Psoas muscle (tissue), 8 donors: ENCODE results near the gene ATF7IP2. TPM values are rescaled to one million over a fixed set of nuclear protein-coding genes. Genes with fewer than 3 reads are reported as not detected.

Source experiments
- ATAC-seq, 4 donors: fragments of 200-7000 bp; cut with Tn5 transposase; one replicate each; pipeline ENCODE4 v1.9.1; 2020; ENCODE audit warnings: moderate library complexity in 3 of 4, mild to moderate bottlenecking in 2 of 4
- DNase-seq, 2 donors: peaks; one replicate each; pipeline ENCODE4 v3.0.0-alpha.2; 2020
- H3K27ac ChIP-seq: fragments of 200-600 bp; one replicate; pipeline ENCODE4 v1.8.0; 2022
- H3K27me3 ChIP-seq, 3 donors: fragments of 200-600 bp in 1 of 3; one replicate each; pipeline versions ENCODE4 v1.6.1 to v1.8.0; 2013 to 2022; ENCODE audit warnings: low read length in 2 of 3, mild to moderate bottlenecking in 2 of 3, moderate library complexity in 1 of 3; ENCODE audit not compliant: insufficient read depth in 3 of 3
- H3K36me3 ChIP-seq, 2 donors: fragments of 200-600 bp in 1 of 2; one replicate each; pipeline versions ENCODE4 v1.6.1 to v1.8.0; 2013 to 2022; ENCODE audit warnings: low read depth in 1 of 2, mild to moderate bottlenecking in 1 of 2, moderate library complexity in 1 of 2; ENCODE audit not compliant: insufficient read depth in 1 of 2
- H3K4me1 ChIP-seq: fragments of 200-600 bp; one replicate; pipeline ENCODE4 v1.8.0; 2022
- H3K4me3 ChIP-seq: fragments of 200-600 bp; one replicate; pipeline ENCODE4 v1.8.0; 2022; ENCODE audit warnings: mild to moderate bottlenecking
- H3K9me3 ChIP-seq: fragments of 200-600 bp; one replicate; pipeline ENCODE4 v1.8.0; 2022
- WGBS, 3 donors: extraction: QIAGEN DNeasy Blood & Tissue Kit; methylation state at CpG; one replicate each; pipeline versions ENCODE4 v1.1.6 to v1.1.7; 2013; 5-methylcytosine and 5-hydroxymethylcytosine counted together
- intact Hi-C, 2 donors: fragments of 100-400 bp; cut with DNase I; formaldehyde crosslinking; loops; one replicate each; pipeline versions ENCODE4 v1.11.0 to v1.14.2; 2022
- polyA plus RNA-seq, 3 donors: library from polyadenylated mRNA; stranded (reverse); fragments of 200-250 nt; gene quantifications; one replicate each; pipeline ENCODE4 v1.2.3, GENCODE V29; 2013
- total RNA-seq, 4 donors: library from RNA; stranded (reverse); fragmentation: NEBNext Ultra II Directional in 2 of 4; extraction: Animal tissue kit (Norgen Biotek cat#: 25700) in 2 of 4; gene quantifications; one replicate each; pipeline versions ENCODE4 v1.2.1 to v1.2.4, GENCODE V29; 2021 to 2023
- TF ChIP-seq, protein P1 (sequence below): fragments of 200-600 bp; IDR thresholded peaks from one replicate; pipeline ENCODE4 v1.8.0; 2022; ENCODE audit warnings: antibody characterized with exemption
- donor health status: healthy with polysubstance abuse.
- donor health status: DM: no; HTN: no; CAD: no; lungs with moderate emphysema.
- donor health status: Bipolar disorder and iron deficiency.
- donor health status: healthy.
- donor health status: DM: yes; HTN: yes; CAD: no.
- donor health status: DM: no; HTN: no; CAD: no.
- donor health status: DM: no; HTN: no; CAD: no.
- donor health status: DM: yes; HTN: yes; CAD: no.

The ATF7IP2 gene
- total and polyA plus RNA-seq, 7 donors: 0.89 to 5.1 (median 2.5) TPM

DNA sequence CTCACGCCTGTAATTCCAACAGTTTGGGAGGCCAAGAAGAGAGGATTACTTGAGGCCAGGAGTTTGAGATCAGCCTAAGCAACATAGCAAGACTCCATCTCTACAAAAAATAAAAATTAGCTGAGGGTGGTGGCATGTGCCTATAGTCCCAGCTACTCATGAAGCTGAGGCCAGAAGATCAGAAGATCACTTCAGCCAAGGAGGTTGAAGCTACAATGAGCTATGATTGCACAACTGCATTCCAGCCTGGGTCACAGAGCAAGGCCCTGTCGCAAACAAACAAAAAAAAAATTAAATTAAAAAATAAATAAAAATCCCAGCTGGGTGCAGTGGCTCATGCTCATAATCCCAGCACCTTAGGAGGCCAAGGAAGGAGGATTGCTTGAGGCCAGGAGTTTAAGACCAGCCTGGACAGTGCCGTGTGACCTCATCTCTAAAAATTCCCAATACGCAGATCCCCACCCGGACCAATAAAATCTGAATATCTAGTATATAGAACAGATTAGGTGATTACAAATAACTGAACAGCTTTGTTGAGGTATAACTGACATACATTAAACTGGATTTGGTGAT is 18.2 kb upstream of the ATF7IP2 start:
- WGBS, 3 donors: 65 to 81% (median 77%) methylated on average over 5 of the region's 5 CpGs
- intact Hi-C loops: no loop called here
- no peak for ATAC-seq

DNA sequence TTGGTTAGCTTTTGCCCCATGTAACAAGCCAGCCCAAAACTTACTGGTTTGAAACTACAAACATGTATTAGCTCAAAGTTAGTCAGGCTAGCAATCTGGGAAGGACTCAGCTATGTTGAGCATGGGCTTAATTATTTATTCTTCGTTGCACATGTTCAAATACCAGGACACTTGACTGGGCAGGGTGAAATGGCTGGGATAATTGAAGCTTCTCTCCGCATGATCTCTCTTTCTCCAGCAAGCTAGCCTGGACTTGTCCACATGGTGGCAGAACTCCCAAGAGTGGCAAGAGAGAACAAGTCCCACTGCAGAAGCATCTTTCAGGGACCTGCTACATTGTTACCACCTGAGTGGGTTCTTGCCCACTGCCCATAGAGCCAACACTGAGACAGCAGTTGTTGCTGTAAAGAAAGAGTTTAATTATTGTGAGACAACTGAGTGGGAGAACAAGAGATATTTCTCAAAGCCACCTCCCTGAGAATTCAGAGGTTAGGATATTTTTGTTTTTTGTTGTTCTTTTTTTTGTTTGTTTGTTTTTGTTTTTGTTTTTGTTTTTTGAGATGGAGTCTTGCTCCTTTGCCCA is 16.8 kb upstream of the ATF7IP2 start:
- no peak for ATAC-seq
- intact Hi-C loops: no loop called here

More for the DNA sequence above, 18.2 kb upstream of the ATF7IP2 start:
- Histone ChIP-seq H3K4me3 (no peak overlapping the region), H3K36me3 (no peaks in the 10 kb centered on the region), H3K27ac (no peak overlapping the region), H3K4me1 (no peaks in the 10 kb centered on the region), H3K9me3 (no peaks in the 10 kb centered on the region), H3K27me3 (no peaks in the 10 kb centered on the region)
- no peak for DNase-seq
- TF ChIP-seq, protein P1, sequence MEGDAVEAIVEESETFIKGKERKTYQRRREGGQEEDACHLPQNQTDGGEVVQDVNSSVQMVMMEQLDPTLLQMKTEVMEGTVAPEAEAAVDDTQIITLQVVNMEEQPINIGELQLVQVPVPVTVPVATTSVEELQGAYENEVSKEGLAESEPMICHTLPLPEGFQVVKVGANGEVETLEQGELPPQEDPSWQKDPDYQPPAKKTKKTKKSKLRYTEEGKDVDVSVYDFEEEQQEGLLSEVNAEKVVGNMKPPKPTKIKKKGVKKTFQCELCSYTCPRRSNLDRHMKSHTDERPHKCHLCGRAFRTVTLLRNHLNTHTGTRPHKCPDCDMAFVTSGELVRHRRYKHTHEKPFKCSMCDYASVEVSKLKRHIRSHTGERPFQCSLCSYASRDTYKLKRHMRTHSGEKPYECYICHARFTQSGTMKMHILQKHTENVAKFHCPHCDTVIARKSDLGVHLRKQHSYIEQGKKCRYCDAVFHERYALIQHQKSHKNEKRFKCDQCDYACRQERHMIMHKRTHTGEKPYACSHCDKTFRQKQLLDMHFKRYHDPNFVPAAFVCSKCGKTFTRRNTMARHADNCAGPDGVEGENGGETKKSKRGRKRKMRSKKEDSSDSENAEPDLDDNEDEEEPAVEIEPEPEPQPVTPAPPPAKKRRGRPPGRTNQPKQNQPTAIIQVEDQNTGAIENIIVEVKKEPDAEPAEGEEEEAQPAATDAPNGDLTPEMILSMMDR: no peak

DNA sequence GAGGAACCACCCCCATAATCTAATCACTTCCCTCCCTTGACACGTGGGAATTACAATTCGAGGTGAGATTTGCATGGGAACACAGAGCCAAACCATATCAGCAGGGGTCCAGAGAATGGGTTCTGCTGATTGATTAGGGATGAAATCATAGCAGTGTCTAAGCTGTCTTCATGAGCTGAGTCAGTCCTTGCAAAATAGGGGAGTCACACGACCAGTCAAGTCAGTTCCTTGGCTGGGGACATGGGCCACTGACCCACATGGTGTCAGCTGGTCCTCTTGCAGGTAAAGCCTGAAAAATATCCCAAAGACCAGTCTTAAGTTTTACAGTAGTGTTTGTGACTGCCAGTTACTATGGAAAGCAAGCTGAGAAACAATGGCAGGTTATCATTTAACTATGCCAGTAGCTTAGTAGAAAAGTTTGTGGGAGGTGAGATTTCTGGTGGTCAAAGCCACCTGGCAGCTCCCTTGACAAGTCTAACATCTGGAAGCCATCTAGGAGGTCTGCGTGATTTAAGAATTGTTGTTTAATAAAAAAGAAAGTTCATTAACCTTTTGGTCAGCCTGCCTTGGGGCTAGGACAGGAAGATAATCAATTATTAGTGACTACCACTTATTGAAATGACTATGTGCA is 15.7 kb upstream of the ATF7IP2 start:
- intact Hi-C loops: no loop called here
- DNase-seq: no peak
- Histone ChIP-seq H3K4me3 (no peak overlapping the region), H3K4me1 (no peaks in the 10 kb centered on the region), H3K9me3 (no peaks in the 10 kb centered on the region), H3K36me3 (no peaks in the 10 kb centered on the region), H3K27me3 (no peaks in the 10 kb centered on the region), H3K27ac (no peak overlapping the region)
- ATAC-seq: no peak
- WGBS, 3 donors: 30 to 38% (median 37%) methylated on average over 4 of the region's 4 CpGs
- TF ChIP-seq, protein P1: no peak

More for the DNA sequence above, 16.8 kb upstream of the ATF7IP2 start:
- Histone ChIP-seq H3K36me3 (no peaks in the 10 kb centered on the region), H3K4me1 (no peaks in the 10 kb centered on the region), H3K27me3 (no peaks in the 10 kb centered on the region), H3K9me3 (no peaks in the 10 kb centered on the region), H3K27ac (no peak overlapping the region), H3K4me3 (no peak overlapping the region)
- 58 to 79% (median 59%) methylated on average over 2 of the region's 2 CpGs for WGBS, 3 donors
- TF ChIP-seq, protein P1: no peak
- no peak for DNase-seq

DNA sequence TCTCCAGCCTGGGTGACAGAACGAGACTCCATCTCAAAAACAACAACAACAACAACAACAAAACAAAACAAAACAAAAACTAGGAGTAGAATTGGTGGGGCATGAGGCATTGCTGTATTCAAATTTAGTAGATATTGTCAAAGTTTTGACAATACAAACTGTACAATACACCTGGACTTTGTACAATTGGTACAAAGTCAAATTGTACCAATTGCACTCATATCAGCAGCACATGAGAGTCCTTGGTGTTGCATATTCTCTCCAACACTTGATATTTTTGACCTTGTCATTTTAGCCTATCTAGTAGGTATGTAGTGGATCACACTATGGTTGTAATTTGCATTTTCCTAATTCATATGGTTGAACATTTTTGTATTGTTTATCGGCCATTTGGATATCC is 14.3 kb upstream of the ATF7IP2 start:
- H3K27me3 ChIP-seq: no peaks in the 10 kb centered on the region

More for the DNA sequence above, 14.3 kb upstream of the ATF7IP2 start:
- DNase-seq (no peak), ATAC-seq (no peak)
- TF ChIP-seq, protein P1: no peak
- intact Hi-C loops: no loop called here
- no peaks in the 10 kb centered on the region for H3K36me3 ChIP-seq
- WGBS, 3 donors: 77 to 89% (median 80%) methylated on average over 2 of the region's 2 CpGs
- no peak overlapping the region for H3K4me3 ChIP-seq
- H3K9me3 ChIP-seq: no peaks in the 10 kb centered on the region
- H3K27ac ChIP-seq: no peak overlapping the region
- H3K4me1 ChIP-seq: no peaks in the 10 kb centered on the region
